HCT116 (cell line): ENCODE results near the gene CLPX.
A peak's percentile ranks its signal among the peaks of the same experiment; 100 is the strongest.

ENCODE experiments used
- EZH2 ChIP-seq: fragments of 200-600 bp; sonication (generic); IDR thresholded peaks from 2 replicates; pipeline ENCODE4 v1.6.1; 2017; ENCODE audit warnings: antibody characterized with exemption, mixed run types
- POLR2A ChIP-seq: IDR thresholded peaks from 2 replicates; pipeline ENCODE4 v1.7.0; 2011; ENCODE audit warnings: borderline replicate concordance; ENCODE audit not compliant: insufficient read depth, insufficient read length; ENCODE audit errors: extremely low read depth
- SRF ChIP-seq: IDR thresholded peaks from 2 replicates; pipeline ENCODE4 v1.6.1; 2012; ENCODE audit warnings: low read depth
- TCF7L2 ChIP-seq: IDR thresholded peaks from 2 replicates; pipeline ENCODE4 v1.7.0; 2011; ENCODE audit warnings: borderline replicate concordance, inconsistent platforms; ENCODE audit not compliant: insufficient read depth, insufficient read length; ENCODE audit errors: extremely low read depth
- ZBTB33 ChIP-seq: IDR thresholded peaks from 2 replicates; pipeline ENCODE4 v1.6.1; 2011; ENCODE audit warnings: mild to moderate bottlenecking, low read length, moderate library complexity; ENCODE audit not compliant: insufficient replicate concordance; ENCODE audit errors: extremely low read depth
- TF ChIP-seq, protein P1 (sequence below), 3 experiments: fragments of 200-600 bp in 1 of 3; sonication (generic) in 1 of 3; IDR thresholded peaks in 2 of 3; conservative IDR thresholded peaks in 1 of 3; 2 replicates each; pipeline ENCODE4 v1.5.1; 2012 to 2017; ENCODE audit warnings: low read depth in 2 of 3, low read length in 2 of 3, antibody characterized with exemption in 1 of 3, borderline replicate concordance in 1 of 3, control low read depth in 1 of 3, mild to moderate bottlenecking in 1 of 3, mixed read lengths in 1 of 3, mixed run types in 1 of 3, moderate library complexity in 1 of 3; ENCODE audit not compliant: insufficient read depth in 1 of 3

- TF ChIP-seq SRF (peak; percentile 88), EZH2 (no peak), POLR2A (peak; percentile 96), TCF7L2 (no peak), ZBTB33 (peak; percentile 37)
- TF ChIP-seq, protein P1, sequence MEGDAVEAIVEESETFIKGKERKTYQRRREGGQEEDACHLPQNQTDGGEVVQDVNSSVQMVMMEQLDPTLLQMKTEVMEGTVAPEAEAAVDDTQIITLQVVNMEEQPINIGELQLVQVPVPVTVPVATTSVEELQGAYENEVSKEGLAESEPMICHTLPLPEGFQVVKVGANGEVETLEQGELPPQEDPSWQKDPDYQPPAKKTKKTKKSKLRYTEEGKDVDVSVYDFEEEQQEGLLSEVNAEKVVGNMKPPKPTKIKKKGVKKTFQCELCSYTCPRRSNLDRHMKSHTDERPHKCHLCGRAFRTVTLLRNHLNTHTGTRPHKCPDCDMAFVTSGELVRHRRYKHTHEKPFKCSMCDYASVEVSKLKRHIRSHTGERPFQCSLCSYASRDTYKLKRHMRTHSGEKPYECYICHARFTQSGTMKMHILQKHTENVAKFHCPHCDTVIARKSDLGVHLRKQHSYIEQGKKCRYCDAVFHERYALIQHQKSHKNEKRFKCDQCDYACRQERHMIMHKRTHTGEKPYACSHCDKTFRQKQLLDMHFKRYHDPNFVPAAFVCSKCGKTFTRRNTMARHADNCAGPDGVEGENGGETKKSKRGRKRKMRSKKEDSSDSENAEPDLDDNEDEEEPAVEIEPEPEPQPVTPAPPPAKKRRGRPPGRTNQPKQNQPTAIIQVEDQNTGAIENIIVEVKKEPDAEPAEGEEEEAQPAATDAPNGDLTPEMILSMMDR (IDR thresholded peaks at IDR 0.05 in 2 of 3, conservative IDR thresholded peaks at IDR 0.05 in 1 of 3; ENCODE audit: borderline replicate concordance in 1 of 3, insufficient read depth in 1 of 3, low read depth in 2 of 3, low read length in 2 of 3): no peak
Observed at GRCh38 chr15:65133548-65134200, 51.5 kb downstream of the CLPX start, which contains the start of gene PDCD7.
